K562 (cell line): ENCODE data around the gene SIM2. TPM values are rescaled to one million over a fixed set of nuclear protein-coding genes. Genes with fewer than 3 reads are reported as not detected.

Experiments
- ATAC-seq: fragments of 200-7000 bp; cut with Tn5 transposase; 3 replicates; pipeline ENCODE4 v1.9.1; 2020; ENCODE audit warnings: moderate library complexity
- Bru-seq: library from RNA; stranded (reverse); fragments of 400-500 nt; gene quantifications from one replicate; lab custom pipeline; 2021; lab: Mats Ljungman, UMichigan
- BruChase-seq, 2 experiments: library from RNA; stranded (reverse); fragments of 400-500 nt; gene quantifications; one replicate each; lab custom pipeline; 2021; lab: Mats Ljungman, UMichigan
- BruUV-seq: library from RNA; stranded (reverse); fragments of 400-500 nt; replicated peaks from 2 replicates; lab custom pipeline; 2021; lab: Mats Ljungman, UMichigan
- CTCF ChIA-PET: fragments of 300-600 bp; formaldehyde crosslinking; extraction: SDS; loops from one replicate; lab custom pipeline; 2021; ENCODE audit warnings: low intra/inter-chr PET ratio; lab: Yijun Ruan, JAX
- POLR2A ChIA-PET: fragments of 300-600, 350-650 bp; sonication (Branson Sonifier 250); formaldehyde crosslinking; extraction: SDS; loops from one replicate; lab custom pipeline; 2021; ENCODE audit warnings: antibody characterized with exemption, inconsistent platforms; lab: Yijun Ruan, JAX
- DNase-seq, 4 experiments: peaks; one replicate each; pipeline versions ENCODE4 v3.0.0 to v3.0.0-alpha.2; 2011 to 2018; ENCODE audit warnings: low spot score in 3 of 4, mixed read lengths in 3 of 4; ENCODE audit errors: extremely low read depth in 1 of 4
- FAIRE-seq: peaks from 2 replicates; lab custom pipeline; 2011; peaks lifted over from hg19 to GRCh38; lab: Jason Lieb, UNC
- H2AFZ ChIP-seq: 2 replicates; pipeline ENCODE4 v1.6.0; 2011; ENCODE audit warnings: low read depth, low read length, control low read depth, inconsistent platforms
- H3K27ac ChIP-seq: fragments of 200-600 bp; 3 replicates; pipeline ENCODE4 v1.8.0; 2011; ENCODE audit warnings: low read depth, mild to moderate bottlenecking, control low read depth, inconsistent platforms, low read length, moderate library complexity, mixed read lengths; ENCODE audit errors: extremely low read depth
- H3K27me3 ChIP-seq, 2 experiments: fragments of 300-600 bp in 1 of 2; 2 replicates in 1 of 2; 3 replicates in 1 of 2; pipeline versions ENCODE4 v1.6.0 to v1.8.0; 2011; ENCODE audit warnings: inconsistent platforms in 2 of 2, low read length in 2 of 2, mild to moderate bottlenecking in 1 of 2, mixed read lengths in 1 of 2, moderate library complexity in 1 of 2; ENCODE audit not compliant: control insufficient read depth in 2 of 2, insufficient read depth in 2 of 2
- H3K36me3 ChIP-seq: fragments of 300-600 bp; 3 replicates; pipeline ENCODE4 v1.8.0; 2011; ENCODE audit warnings: mild to moderate bottlenecking, low read length, inconsistent platforms; ENCODE audit not compliant: control insufficient read depth, insufficient read depth
- H3K4me1 ChIP-seq, 2 experiments: fragments of 200-600 bp in 1 of 2; replicated peaks in 1 of 2; 2 replicates in 1 of 2; 3 replicates in 1 of 2; pipeline versions ENCODE4 v1.5.1 to v1.8.0; 2011; ENCODE audit warnings: inconsistent platforms in 2 of 2, low read length in 2 of 2, mild to moderate bottlenecking in 1 of 2, mixed read lengths in 1 of 2, moderate library complexity in 1 of 2; ENCODE audit not compliant: control insufficient read depth in 2 of 2, insufficient read depth in 2 of 2
- H3K4me2 ChIP-seq: 2 replicates; pipeline ENCODE4 v1.6.1; 2011; ENCODE audit warnings: low read length, control low read depth, inconsistent platforms, mixed read lengths; ENCODE audit not compliant: insufficient read depth
- H3K4me3 ChIP-seq: fragments of 200-600 bp; sonication (generic), shearing (Covaris generic); 2 replicates; pipeline ENCODE4 v1.5.1; 2016; ENCODE audit warnings: control low read depth, inconsistent platforms
- H3K79me2 ChIP-seq: fragments of 200-600 bp; 3 replicates; pipeline ENCODE4 v1.8.0; 2011; ENCODE audit warnings: low read length, inconsistent platforms; ENCODE audit not compliant: control insufficient read depth, insufficient read depth
- H3K9ac ChIP-seq, 2 experiments: 2 replicates each; pipeline versions ENCODE4 v1.6.0 to v1.6.1; 2011; ENCODE audit warnings: low read depth in 2 of 2, low read length in 2 of 2, control low read depth in 1 of 2, inconsistent platforms in 1 of 2, mild to moderate bottlenecking in 1 of 2, mixed read lengths in 1 of 2; ENCODE audit not compliant: insufficient read depth in 1 of 2
- H3K9me1 ChIP-seq: one replicate; pipeline ENCODE4 v1.6.0; 2011; ENCODE audit warnings: inconsistent platforms, mild to moderate bottlenecking, low read length, moderate library complexity; ENCODE audit not compliant: control insufficient read depth, insufficient read depth
- H3K9me3 ChIP-seq: replicated peaks from 2 replicates; pipeline ENCODE4 v1.5.1; 2011; ENCODE audit warnings: low read depth, low read length, inconsistent platforms; ENCODE audit not compliant: control insufficient read depth, insufficient read depth
- H4K20me1 ChIP-seq: replicated peaks from 2 replicates; pipeline ENCODE4 v1.6.1; 2011; ENCODE audit warnings: low read length, inconsistent platforms, mixed read lengths; ENCODE audit not compliant: control insufficient read depth, insufficient read depth
- ATF2 ChIP-seq: sonication (generic); formaldehyde crosslinking; IDR thresholded peaks from 2 replicates; pipeline ENCODE4 v1.8.1; 2022; ENCODE audit warnings: missing genetic modification reagents
- E2F1 ChIP-seq: sonication (generic); formaldehyde crosslinking; IDR thresholded peaks from 2 replicates; pipeline ENCODE4 v1.8.1; 2023; ENCODE audit warnings: mild to moderate bottlenecking, missing genetic modification reagents, moderate library complexity
- HDAC6 ChIP-seq: IDR thresholded peaks from 2 replicates; pipeline ENCODE4 v1.6.1; 2012; ENCODE audit warnings: low read depth, mild to moderate bottlenecking, control low read depth, inconsistent platforms, low read length, moderate library complexity
- POLR2AphosphoS5 ChIP-seq: IDR thresholded peaks from 2 replicates; pipeline ENCODE4 v1.6.1; 2011; ENCODE audit warnings: mild to moderate bottlenecking, low read depth, low read length, moderate library complexity; ENCODE audit not compliant: control insufficient read depth, insufficient read depth
- PTTG1 ChIP-seq: fragments of 450-650 bp; IDR thresholded peaks from 2 replicates; pipeline ENCODE4 v1.6.1; 2016; ENCODE audit warnings: low read depth, mild to moderate bottlenecking, missing genetic modification characterization, missing compliant biosample characterization
- SIX5 ChIP-seq, 2 experiments: IDR thresholded peaks; 2 replicates each; pipeline ENCODE4 v1.6.1; 2011; ENCODE audit warnings: low read length in 2 of 2, borderline replicate concordance in 1 of 2, low read depth in 1 of 2, mild to moderate bottlenecking in 1 of 2, moderate library complexity in 1 of 2; ENCODE audit not compliant: insufficient read depth in 1 of 2
- THRAP3 ChIP-seq: fragments of 450-650 bp; IDR thresholded peaks from 2 replicates; pipeline ENCODE4 v1.6.1; 2016; ENCODE audit warnings: mild to moderate bottlenecking, inconsistent platforms, borderline replicate concordance
- TOE1 ChIP-seq, 2 experiments: fragments of 450-650 bp in 1 of 2; sonication (generic) in 1 of 2; formaldehyde crosslinking in 1 of 2; IDR thresholded peaks; 2 replicates each; pipeline versions ENCODE4 v1.7.1 to v1.8.0; 2016 to 2022; ENCODE audit warnings: borderline replicate concordance in 2 of 2, mild to moderate bottlenecking in 2 of 2, antibody characterized with exemption in 1 of 2, inconsistent platforms in 1 of 2, low read depth in 1 of 2, missing genetic modification reagents in 1 of 2, moderate library complexity in 1 of 2
- WGBS: fragments of 100-300 bp; shearing (Covaris generic); methylation state at CpG from one replicate; pipeline ENCODE4 v1.1.6; 2016; ENCODE audit warnings: low coverage, mixed read lengths; ENCODE audit not compliant: insufficient coverage; ENCODE audit errors: missing lambda C conversion rate; 5-methylcytosine and 5-hydroxymethylcytosine counted together
- in situ Hi-C: fragments of 300-500 bp; cut with MboI; formaldehyde crosslinking; loops from 4 replicates; pipeline ENCODE4 v1.15.0; 2018; ENCODE audit warnings: inconsistent platforms, mixed read lengths
- intact Hi-C: fragments of 100-400 bp; cut with micrococcal nuclease; formaldehyde crosslinking; loops from 2 replicates; pipeline ENCODE4 v1.14.2; 2022
- long read RNA-seq, 3 experiments: library from polyadenylated mRNA in 2 of 3; library from RNA in 1 of 3; unstranded in 2 of 3; stranded (forward) in 1 of 3; transcript quantifications; one replicate each; pipeline ENCODE4 v2.0.0, GENCODE V29; 2019 to 2022
- polyA minus RNA-seq, 3 experiments: library from RNA; depleted of rRNA, polyadenylated mRNA; stranded (reverse); fragments of >200 nt; gene quantifications; 2 replicates each; pipeline ENCODE4 v1.2.3, GENCODE V29; 2011
- polyA plus RNA-seq, 8 experiments: library from polyadenylated mRNA; depleted of rRNA in 4 of 8; stranded (reverse) in 5 of 8; unstranded in 3 of 8; fragments of >200 nt; fragmentation: Nextera tagmentation in 2 of 8; fragmentation: Illumina TruSeq in 1 of 8; extraction: Ambion mirVana in 2 of 8; extraction: Trizol in 1 of 8; gene quantifications; 2 replicates each; pipeline versions ENCODE4 v1.2.1 to v1.2.3, GENCODE V29; 2011 to 2014; ENCODE audit warnings: inconsistent platforms in 1 of 8, missing spikeins in 1 of 8
- total RNA-seq, 7 experiments: library from RNA; depleted of rRNA in 6 of 7; stranded (reverse); fragments of >200 nt in 6 of 7; fragmentation: Illumina TruSeq in 2 of 7; extraction: Trizol in 2 of 7; gene quantifications; 2 replicates each; pipeline versions ENCODE4 v1.2.1 to v1.2.3, GENCODE V29; 2011 to 2021; ENCODE audit warnings: low replicate concordance in 1 of 7
- TF ChIP-seq, protein P1 (sequence below), 2 experiments: IDR thresholded peaks; 2 replicates each; pipeline ENCODE4 v1.6.1; 2011; ENCODE audit warnings: borderline replicate concordance in 1 of 2, control low read depth in 1 of 2, low read depth in 1 of 2, low read length in 1 of 2, mild to moderate bottlenecking in 1 of 2, mixed read lengths in 1 of 2, moderate library complexity in 1 of 2; ENCODE audit not compliant: insufficient read depth in 1 of 2, insufficient read length in 1 of 2, poor library complexity in 1 of 2, severe bottlenecking in 1 of 2; ENCODE audit errors: extremely low read depth in 1 of 2
- TF ChIP-seq, protein P2 (sequence below): fragments of 450-650 bp; IDR thresholded peaks from one replicate; pipeline ENCODE4 v1.6.1; 2018; ENCODE audit warnings: mild to moderate bottlenecking, moderate library complexity; ENCODE audit not compliant: partially characterized antibody

Gene SIM2
- not detected in 2 replicates for total RNA-seq (2011; cell fraction: chromatin; rRNA removed; ENCODE audit: low replicate concordance)
- not detected in 2 replicates for total RNA-seq (2011; cell fraction: nucleolus; rRNA removed)
- total RNA-seq (2011; cell fraction: nucleoplasm; rRNA removed): not detected in 2 replicates
- total RNA-seq (2014; rRNA removed): not detected in 2 replicates
- not detected in 2 replicates for total RNA-seq (2014; rRNA removed; fragmentation: Illumina TruSeq; extraction: Trizol)
- total RNA-seq (2015; rRNA removed; fragmentation: Illumina TruSeq; extraction: Trizol): not detected in 2 replicates
- 0.11 TPM in 2 replicates for total RNA-seq (2021)
- not detected in 2 replicates for polyA plus RNA-seq (2011; rRNA removed)
- not detected in 2 replicates for polyA plus RNA-seq (2011; cell fraction: cytosol; rRNA removed)
- not detected in 2 replicates for polyA plus RNA-seq (2011; cell fraction: nucleus; rRNA removed)
- polyA plus RNA-seq (2012): 0.14 and 0.35 TPM in 2 replicates
- polyA plus RNA-seq (2014; fragmentation: Illumina TruSeq; extraction: Trizol): not detected in 2 replicates
- polyA plus RNA-seq (2014; fragmentation: Nextera tagmentation; extraction: Ambion mirVana): under 1 TPM; 0.07 to 0.08 TPM
- not detected in 2 replicates for polyA plus RNA-seq (2014; rRNA removed)
- not detected in 2 replicates for polyA minus RNA-seq (2011; rRNA and poly(A)+ RNA removed)
- polyA minus RNA-seq (2011; cell fraction: cytosol; rRNA and poly(A)+ RNA removed): not detected in 2 replicates
- not detected in 2 replicates for polyA minus RNA-seq (2011; cell fraction: nucleus; rRNA and poly(A)+ RNA removed)
- percentile 25 among the genes with signal in this experiment for Bru-seq, nascent RNA
- BruChase-seq, experiment 1, labeled RNA remaining after a 2-hour chase: percentile 24 among the genes with signal in this experiment
- percentile 24 among the genes with signal in this experiment for BruChase-seq, experiment 2, labeled RNA remaining after a 6-hour chase
- long read RNA-seq, experiment 1: 0 reads
- long read RNA-seq, experiment 2: 0 reads
- long read RNA-seq, experiment 3: 0 reads

- CTCF ChIA-PET: no interaction called here
- FAIRE-seq: no peak
- TF ChIP-seq POLR2AphosphoS5 (no peak), SIX5 (IDR thresholded peaks at IDR 0.05; ENCODE audit: borderline replicate concordance in 1 of 2, insufficient read depth in 1 of 2, low read depth in 1 of 2, low read length in 2 of 2) (no peak), ATF2 (CRISPR knock-in tag) (no peak), TOE1 (IDR thresholded peaks at IDR 0.05; ENCODE audit: borderline replicate concordance) (no peak), TOE1 (CRISPR knock-in tag; IDR thresholded peaks at IDR 0.05; ENCODE audit: borderline replicate concordance, low read depth) (no peak), E2F1 (CRISPR knock-in tag) (no peak), HDAC6 (0 out of 2 replicates have a peak, but pooled peaks have one; percentile 20), PTTG1 (no peak), THRAP3 (no peak)
- TF ChIP-seq, protein P1, sequence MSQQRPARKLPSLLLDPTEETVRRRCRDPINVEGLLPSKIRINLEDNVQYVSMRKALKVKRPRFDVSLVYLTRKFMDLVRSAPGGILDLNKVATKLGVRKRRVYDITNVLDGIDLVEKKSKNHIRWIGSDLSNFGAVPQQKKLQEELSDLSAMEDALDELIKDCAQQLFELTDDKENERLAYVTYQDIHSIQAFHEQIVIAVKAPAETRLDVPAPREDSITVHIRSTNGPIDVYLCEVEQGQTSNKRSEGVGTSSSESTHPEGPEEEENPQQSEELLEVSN (IDR thresholded peaks at IDR 0.05; ENCODE audit: borderline replicate concordance in 1 of 2, extremely low read depth in 1 of 2, insufficient read depth in 1 of 2, insufficient read length in 1 of 2, low read depth in 1 of 2, low read length in 1 of 2, poor library complexity in 1 of 2, severe bottlenecking in 1 of 2): peak in 1 of 2 experiments; percentile 2
- TF ChIP-seq, protein P2, sequence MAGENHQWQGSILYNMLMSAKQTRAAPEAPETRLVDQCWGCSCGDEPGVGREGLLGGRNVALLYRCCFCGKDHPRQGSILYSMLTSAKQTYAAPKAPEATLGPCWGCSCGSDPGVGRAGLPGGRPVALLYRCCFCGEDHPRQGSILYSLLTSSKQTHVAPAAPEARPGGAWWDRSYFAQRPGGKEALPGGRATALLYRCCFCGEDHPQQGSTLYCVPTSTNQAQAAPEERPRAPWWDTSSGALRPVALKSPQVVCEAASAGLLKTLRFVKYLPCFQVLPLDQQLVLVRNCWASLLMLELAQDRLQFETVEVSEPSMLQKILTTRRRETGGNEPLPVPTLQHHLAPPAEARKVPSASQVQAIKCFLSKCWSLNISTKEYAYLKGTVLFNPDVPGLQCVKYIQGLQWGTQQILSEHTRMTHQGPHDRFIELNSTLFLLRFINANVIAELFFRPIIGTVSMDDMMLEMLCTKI: no peak
Observed at GRCh38 chr21:36698981-36699545, at the start of gene SIM2. SIM2 (plus strand) TSS chr21:36699115; CDS start chr21:36699747, 632 bp downstream.

More at GRCh38 chr21:36698981-36699545, at the start of gene SIM2:
- Histone ChIP-seq H3K4me2 (no peak within 1 kb of the TSS), H2AFZ (no peak within 1 kb of the TSS), H3K79me2 (no peaks in the 10 kb centered on the region), H3K36me3 (no peaks in the 10 kb centered on the region), H3K27me3 (peaks cover 75 to 95% of the 10 kb centered on the region in 2 experiments), H3K9me3 (no peaks in the 10 kb centered on the region), H4K20me1 (0 out of 2 replicates have a peak, but pooled peaks cover 7% of the 10 kb centered on the region), H3K27ac (no peak within 1 kb of the TSS), H3K9me1 (no peaks in the 10 kb centered on the region), H3K4me3 (no peak within 1 kb of the TSS), H3K9ac (no peak within 1 kb of the TSS; a peak in 1 of 4 replicates), H3K4me1 (peaks cover 0 to 33% of the 10 kb centered on the region in 2 experiments; a peak in 2 of 5 replicates)
- intact Hi-C loops (no loop called here), in situ Hi-C loops (no loop called here)
- no TSS peak for BruUV-seq
- no peak for ATAC-seq
- DNase-seq: peak in 3 of 4 experiments; percentile 20 to 50 (median 48)
- POLR2A ChIA-PET: no interaction called here
- 3% methylated on average over 18 of the region's 70 CpGs for WGBS
